Femur (tissue), 1 donor: Measurements from ENCODE around the gene MTMR12.

Experiments used
- DNase-seq: peaks from one replicate; pipeline ENCODE4 v3.0.0-alpha.2; 2017

Gene MTMR12

DNA sequence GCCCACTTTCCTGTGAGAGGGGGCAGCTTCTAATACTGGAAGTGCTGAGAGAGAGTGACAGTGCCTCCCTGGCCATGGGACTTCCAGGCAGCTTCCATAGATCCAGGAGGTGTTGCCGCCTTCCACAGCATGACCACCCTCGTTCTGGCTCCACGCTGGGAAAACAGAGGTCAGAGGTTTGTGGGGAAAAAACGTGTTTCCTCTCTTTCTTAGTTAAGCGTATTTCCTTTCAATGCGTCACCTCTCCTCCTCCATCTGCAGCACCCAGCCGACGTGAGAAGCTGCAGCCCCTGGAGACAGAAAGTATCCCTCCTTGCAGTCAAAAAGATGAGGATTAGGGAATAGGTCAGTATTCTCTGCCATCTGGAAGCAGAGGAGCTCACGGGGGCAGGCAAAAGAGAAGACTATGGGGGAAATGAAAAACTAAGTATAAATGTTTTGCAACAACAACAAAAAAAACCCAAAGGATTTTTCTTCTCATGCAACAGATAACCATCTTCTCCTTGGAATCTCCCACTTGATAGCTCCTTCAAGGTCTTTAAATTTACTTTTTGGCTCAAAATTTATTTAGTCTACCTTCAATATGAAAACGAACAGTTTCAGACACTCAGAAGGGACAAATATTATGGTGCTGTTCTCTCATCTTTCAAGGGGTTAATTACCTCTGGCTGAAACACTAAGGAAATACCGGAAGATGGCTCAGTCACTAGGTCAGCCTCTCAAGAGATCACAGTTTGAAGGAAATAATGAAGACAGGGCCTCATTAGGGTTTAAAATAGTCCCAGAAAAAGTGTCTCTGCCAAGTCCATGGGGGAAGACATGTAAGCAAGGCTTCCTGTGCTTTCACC, 38.0 kb downstream of the MTMR12 start:
- peak; percentile 29 for DNase-seq

DNA sequence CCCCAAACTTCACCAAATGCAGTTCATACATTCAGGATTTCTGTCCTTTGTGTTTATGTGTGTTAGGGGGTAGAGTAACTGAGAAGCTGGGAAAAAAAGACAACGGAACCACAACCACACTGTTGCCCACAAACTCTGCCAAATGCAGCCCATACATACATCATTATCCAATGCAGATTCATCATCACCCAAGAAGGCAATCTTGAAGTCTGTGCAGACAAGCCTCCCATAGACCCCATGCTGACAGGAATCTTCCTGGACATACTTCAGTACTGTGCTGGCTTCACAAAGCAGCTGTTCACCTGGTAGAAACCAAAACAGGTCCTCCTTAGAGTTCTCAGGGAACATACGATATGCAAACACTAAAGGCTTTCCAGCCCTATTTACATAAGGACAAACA, 38.9 kb downstream of the MTMR12 start:
- DNase-seq = no peak

DNA sequence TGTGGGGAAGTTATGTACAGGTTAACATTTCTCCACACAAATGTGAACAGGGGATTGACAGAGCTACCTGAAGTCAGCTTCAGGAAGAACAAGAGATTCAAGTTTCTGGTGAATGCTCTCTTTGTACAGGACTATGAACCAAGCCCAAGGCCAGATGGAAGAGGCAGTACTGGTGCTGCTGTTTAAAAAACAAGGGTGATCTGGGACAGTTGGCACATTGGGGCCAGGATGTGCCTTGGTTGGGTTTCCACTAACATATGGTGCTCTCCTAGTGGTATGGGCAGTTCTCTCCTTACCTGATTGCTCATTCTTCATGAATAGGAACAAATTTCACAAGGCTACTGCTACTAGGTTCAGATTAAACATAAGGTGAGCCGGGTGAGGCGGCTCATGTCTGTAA, 40.0 kb downstream of the MTMR12 start:
- DNase-seq = no peak

DNA sequence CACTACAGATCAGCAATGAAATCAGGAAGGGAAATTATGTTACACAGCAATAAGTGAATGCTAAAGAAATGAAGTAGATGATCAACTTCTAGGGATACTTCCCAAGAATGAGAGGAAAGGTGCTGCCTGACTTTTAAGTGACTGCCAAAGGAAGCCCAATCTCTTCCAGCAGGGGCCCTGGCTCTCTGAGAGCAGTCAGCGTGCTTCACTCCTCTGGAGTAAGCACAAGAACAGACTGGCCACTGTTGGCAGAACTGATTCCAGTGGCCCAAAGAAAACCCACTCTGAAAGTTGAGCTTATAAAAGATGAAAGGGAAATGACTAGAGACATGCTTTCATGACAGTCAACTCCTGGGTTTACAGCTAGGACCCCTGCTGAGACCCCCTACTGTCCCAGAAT, 41.8 kb downstream of the MTMR12 start:
- DNase-seq = no peak

DNA sequence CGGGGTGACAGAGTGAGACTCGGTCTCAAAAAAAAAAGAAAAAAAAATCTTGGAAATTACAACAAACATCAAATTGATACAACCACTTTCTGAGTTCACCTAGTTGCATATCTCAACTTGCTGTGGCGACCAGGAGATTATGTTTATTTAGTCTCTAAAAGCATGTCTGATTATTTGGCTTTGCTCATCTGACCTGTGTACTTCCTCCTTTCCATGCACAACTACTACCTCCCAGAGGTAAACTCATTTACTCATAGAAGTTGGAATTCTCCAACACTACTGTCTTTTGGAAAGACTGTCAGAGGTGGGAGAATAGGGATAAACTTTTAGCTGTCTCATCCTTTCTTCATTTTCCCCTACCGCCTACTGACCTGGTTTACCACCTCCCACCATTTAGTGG, 42.6 kb downstream of the MTMR12 start:
- no peak for DNase-seq

DNA sequence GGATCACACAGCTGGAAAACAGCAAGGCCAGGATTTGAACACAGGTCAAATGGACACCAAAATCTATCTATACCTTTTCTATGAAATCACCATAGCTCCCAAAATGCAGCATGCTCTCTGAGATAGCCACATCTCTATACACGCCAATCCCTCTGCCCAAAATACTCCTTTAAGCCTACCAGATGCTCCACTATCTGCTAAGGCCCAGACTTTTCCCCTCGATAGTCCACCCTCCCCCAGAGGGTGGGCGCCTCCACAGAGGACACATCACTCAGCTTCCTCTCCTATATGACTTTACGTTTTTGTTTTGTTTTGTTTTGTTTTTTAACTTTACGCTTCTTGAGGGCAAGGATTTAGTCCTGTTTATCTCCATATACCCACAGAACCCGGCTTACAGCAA, 46.8 kb downstream of the MTMR12 start:
- DNase-seq = no peak

DNA sequence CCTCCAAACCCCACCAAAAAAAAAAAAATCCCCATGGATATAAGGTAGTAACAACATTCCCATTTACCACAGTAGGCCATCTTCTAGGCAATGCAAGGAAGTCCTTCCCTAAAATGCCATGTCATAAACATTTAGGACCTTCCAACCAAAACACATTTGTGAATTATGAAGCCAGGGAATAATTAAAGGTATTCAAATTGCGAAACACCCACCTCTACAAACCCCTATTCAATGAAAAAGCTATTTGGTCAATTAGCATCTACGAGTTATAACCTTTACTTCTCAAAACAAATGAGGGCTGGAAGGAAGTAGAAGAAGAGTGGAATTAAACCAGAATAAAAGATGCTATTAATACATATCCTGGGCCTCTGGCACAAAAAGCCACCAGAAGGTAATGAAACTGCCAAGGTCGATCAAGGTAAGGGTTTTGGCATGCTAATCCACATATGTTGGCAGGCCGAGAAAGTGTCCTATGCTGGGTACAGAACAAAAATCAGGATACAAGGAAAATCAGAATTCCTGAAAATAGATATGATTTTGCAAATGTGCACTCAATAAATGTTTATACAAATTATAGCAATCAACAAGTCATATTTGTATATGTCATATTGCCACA, 47.7 kb downstream of the MTMR12 start:
- no peak for DNase-seq

DNA sequence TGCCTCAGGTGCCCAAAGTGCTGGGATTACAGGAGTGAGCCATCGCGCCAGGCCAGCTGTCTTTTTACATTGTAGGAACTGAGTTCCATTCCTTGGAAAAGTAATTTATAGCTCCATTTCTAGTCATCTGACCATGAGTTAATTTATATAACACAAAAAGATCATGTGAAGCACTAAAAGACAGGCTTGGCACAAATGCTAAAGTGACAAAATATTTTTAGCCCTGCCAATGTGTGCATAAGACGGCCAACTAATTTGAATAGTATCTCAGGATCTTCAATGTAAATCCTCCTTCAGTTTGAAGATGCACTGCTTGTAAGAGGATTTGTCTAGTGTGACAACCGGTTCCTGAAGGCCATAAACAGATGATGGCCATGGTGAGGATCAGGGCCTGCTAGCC, 49.1 kb downstream of the MTMR12 start:
- no peak for DNase-seq

DNA sequence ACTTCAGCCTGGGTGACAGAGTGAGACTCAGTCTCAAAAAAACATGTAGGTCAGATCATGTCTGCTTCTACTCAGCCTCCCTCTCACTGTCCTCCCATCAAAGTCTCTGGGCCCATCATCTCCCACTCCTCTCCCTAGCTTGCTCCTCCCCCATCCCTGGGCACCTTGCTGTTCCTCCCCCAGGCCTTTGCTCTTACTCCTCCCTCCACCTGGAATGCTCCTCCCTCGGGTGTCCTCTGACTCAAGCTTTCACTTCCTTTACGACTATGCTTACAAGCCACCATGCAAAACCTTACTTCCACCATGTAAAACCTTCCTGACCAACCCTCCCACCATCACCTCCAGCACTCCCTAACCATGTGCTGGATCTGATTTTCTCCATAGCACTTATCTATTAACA, 51.5 kb downstream of the MTMR12 start:
- DNase-seq = no peak

DNA sequence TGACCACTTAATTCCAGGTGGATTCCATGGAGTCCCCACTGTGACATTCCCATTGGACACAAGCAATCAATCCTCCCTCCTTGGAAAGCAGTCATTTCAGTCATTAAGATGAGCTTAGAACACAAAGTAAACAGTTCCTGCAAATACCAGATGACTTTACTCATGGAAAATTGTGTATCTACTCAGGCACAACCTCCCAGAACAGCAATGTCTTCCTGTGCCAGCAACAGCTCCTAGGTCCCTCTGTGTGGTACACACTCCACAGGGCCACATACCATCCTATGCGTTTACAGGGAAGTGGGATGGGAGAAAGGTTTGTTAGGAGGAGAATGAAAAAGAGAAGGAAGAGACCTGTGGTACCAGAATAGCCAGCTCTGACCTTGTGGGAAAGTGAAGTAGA, 53.7 kb downstream of the MTMR12 start:
- no peak for DNase-seq

DNA sequence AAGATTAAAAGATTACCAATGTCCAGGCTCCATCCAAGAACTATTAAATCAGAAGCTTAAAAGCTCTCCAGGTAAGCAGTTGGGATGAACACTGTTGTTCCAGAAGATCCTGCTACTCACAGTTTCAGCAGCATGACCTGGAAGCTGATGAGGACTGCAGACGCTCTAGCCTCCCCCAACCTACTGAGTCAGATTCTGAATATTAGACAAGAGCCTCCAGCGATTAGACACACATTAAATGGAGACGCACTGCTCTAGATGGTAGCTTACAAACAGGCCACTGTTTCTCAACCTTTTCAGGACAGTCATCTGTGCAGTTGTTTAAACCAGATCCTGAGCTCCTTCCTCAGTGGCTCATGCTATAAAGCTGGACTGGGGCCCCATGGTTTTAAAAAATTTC, 54.3 kb downstream of the MTMR12 start:
- no peak for DNase-seq

DNA sequence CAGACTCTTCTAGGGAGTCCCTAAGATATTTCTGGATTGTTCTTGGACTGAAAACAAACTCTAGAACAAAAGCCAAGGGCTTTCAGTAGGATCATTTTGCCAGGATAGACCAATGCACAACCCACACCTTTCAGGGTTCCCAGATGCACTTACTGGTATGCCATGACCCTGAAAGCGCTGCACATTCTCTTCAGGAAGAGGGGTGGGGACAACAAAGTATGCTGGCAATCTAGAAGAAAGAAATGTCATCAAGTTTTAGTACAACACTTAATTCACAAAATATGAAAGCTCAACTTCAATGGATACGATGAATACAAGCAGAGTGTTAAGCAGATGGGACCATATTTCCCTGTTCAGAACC, 57.2 kb downstream of the MTMR12 start:
- DNase-seq = no peak

DNA sequence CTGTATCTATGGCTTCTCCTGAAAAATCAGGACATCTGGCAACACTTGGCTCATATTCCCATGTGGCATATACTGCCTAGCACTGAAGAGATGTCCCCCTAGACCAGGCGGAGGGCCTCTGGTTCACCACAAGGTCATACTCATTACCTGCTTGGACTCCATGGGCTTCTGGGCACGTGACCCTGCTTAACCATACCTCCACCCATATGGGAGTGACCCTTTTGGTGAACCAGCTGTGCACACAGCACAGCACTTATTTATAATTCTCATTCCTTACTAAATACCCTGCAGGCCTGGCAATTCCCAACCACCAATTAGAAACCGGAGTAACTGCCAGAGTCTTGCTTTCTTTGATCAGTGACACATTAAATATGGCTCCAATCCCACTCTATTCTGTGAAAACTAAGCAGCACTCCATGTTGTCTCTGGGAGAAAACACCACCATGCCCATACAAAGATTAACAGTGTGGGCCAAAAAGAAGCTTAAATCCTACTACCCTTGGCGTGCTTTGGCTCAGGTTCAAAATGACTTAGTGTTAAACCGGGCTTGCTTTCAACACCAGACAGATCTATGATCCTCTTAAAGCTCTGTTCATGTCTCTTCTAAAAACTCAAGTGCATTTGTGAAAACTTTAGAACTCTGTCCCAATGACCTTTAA, 57.7 kb downstream of the MTMR12 start:
- peak; percentile 42 for DNase-seq

DNA sequence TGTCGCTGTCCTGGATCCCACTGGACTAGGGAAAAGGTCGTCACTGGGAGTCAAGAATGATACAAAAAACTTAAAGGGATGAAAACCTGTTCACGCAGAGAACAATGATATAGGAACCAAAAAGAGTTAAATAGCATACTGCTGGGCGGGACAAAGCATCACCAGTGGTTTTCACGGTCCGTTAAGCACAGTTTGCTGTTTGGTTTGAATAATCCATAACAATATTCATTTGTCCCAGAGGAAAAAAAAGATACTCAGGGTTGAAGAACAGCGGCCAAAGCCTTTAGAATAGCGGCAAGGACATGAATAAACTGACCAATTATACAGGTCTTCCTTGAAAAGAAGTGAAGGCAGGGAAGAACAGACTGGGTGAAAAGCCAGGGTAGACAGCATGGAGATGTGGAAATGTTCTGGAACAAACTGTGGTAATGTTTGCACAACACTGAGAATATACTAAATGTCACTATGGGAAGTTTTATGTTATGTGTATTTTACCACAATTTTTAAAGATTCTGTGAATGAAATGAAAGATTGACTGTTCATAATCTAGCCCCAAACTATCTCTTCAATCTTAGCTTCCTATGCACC, 60.8 kb downstream of the MTMR12 start:
- no peak for DNase-seq

DNA sequence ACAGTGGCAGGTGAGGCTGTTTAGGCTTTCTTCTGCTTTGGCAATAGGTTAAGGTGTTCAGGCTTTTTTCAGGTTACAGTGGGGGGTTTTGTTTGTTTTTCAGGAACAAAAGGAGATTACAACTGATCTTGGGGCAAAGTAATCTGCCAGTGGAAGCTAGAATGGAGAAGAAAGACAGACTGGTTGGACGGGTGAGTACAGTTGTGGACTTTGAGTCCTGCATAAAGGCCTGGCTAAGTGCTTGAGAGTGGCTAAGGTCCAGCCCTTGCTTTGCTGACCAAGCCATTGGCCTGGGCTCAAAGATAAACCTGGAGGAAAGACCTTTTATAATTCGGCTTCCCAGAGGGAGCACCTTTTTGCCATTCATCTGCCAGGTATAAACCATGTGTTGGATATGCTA, 63.1 kb downstream of the MTMR12 start:
- DNase-seq = no peak

DNA sequence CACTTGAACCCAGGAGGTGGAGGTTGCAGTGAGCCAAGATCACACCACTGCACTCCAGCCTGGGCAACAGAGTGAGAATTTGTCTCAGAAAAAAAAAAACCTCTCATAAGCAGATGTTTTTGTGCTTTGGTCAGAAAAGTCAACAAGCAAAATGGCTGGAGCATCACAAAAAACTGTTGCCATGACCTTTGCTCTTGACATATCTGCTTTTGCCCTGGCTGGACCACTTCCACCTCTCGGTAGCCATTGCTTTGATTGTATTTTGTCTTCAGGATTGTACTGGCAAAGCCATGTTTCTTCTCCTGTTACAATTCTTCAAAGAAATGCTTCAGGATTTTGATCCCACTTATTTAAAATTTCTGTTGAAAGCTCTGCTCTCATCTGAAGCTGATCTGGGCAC, 67.0 kb downstream of the MTMR12 start:
- no peak for DNase-seq

DNA sequence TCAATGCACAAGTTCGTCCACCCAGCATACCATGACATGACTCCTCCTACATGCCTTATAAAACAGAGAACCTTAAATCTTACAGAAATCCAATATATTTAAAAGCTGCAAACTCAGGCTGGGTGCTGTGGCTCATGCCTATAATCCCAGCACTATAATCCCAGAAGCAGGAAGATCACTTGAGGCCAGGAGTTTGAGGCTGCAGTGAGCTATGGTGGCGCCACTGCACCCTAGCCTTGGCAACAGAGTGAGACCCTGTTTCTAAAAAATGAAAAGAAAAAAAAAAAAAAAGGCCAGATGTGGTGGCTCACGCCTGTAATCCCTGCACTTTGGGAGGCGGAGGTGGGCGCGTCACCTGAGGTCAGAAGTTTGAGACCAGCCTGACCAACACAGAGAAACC, 68.7 kb downstream of the MTMR12 start:
- no peak for DNase-seq

DNA sequence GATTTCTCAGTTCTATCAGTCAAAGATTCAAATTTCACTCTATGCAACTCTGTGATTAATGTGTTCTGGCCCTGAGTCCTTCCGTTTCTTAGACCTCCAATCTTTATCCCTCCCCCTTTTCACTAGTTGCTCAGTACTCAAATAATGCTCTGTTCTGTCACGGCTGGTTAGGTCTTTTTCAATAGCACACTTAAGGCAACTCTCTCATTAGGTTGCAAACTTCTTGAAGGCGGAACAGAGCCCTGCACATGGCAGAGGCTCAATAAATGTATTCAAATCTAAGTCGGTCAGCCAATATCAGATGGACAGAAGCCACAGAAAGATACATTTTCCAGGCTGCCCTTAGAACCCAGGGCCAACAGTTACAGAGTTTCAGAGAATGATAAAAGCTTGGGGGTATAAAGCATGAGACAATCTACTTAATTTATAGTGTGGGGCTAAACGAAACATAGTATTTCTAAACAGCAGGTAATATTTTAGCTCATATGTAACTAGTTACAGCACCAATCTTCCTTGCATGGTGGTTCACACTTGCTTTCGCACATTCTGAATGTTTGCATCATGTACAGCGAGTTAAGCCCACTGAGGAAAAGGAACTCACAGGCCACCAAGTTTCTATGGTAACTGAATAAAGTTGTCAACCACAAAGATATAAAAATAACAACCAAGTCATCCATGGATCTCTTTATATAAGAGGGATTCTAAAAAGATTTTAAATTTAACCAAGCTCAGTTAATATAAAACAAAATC, 71.5 kb downstream of the MTMR12 start:
- DNase-seq = no peak

DNA sequence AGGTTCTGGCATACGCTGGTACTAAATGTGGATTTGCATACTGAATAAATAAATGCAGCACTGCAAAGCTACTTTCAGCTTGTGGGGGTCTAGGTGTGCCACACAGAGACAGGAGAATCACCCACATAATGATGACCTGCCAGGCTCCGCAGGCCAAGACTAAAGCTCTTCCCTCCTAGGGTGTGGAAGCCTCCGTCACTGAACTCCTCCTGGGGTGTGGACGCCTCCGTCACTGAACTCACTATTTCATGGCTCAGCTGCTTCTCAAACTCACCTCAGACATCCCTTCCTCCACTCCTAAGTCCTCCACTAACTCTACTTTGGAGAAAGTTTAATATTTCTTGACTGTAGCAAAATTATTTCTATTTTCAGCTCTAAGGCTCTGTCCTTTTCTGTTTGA, 73.4 kb downstream of the MTMR12 start:
- DNase-seq = no peak

DNA sequence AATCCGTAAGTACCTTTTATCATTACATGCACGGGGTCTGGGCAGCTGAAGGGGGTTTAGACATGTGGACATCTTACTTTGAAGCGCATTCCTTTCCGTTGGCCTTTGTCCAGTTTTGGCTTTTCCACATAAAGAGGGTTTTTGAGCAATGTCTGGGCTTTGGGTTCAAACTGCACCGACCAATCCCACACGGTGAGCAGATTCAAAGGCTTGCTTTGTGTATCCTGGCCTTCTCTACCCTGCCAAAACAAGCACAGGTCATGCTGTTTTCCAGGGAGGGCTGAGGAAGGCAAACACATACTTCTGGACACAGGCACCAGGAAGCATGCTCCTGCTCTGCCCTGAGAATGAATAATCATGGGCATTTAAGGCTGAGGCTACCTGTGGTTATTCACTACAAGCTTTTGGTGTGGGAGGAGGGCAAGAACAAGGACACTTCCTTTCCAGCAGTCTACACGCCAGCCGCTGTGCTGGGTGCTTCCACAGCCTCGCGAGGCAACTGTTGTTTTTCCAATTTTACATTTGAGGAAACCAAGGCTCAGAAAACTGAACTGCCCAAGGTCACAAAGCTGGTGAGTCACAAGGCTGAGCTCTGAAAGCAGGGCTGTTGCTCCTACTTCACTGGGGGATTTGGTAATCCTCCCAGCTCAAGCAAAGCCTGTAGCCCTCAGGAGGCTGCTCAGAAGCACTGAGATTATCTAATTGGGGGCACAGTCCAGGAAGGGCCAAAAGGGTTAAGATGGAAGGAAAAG, 78.9 kb downstream of the MTMR12 start:
- DNase-seq = peak; percentile 57

DNA sequence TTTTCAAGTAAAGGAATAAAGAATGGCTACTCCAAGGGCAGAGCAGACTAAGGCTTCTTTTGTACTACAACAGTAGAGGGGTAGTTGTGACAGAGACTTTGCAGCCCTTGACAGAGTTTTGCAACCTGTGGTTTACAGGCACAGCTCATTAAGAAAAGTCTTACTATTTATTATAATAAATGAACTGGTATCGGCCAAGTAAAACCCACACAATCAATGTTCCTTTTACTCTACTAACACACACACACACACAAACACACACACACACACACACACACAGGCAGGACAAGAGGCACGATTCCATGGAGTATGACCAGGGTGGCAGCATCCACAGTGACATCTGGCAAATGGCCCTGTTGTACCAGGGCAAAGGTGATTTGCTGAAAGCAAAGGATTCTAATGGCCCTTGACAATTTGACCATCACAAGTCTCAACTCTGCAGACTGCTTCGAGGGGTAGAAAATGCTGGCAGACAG, 79.5 kb downstream of the MTMR12 start:
- no peak for DNase-seq
